ENCODE measurements around the gene USP25.

DNA sequence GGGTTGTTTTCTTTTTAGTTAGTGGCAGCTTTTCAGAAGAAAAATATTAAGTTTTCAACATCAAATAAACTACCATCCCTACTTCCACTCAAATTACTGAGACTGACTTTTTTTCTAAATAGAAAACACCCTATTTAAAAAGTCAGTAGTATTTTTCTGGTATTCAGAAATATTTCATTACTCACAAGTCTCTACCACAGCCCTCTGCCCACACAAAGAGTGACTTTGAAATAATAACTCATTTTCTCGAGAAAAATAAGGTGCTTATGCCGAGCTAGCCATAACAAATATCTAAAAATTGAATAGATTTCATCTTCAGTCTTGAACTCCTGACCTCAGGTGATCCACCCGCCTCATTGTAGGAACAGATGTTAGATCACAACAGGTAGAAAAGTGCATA is 41.8 kb upstream of the USP25 start:
- TF ChIP-seq, protein P1, sequence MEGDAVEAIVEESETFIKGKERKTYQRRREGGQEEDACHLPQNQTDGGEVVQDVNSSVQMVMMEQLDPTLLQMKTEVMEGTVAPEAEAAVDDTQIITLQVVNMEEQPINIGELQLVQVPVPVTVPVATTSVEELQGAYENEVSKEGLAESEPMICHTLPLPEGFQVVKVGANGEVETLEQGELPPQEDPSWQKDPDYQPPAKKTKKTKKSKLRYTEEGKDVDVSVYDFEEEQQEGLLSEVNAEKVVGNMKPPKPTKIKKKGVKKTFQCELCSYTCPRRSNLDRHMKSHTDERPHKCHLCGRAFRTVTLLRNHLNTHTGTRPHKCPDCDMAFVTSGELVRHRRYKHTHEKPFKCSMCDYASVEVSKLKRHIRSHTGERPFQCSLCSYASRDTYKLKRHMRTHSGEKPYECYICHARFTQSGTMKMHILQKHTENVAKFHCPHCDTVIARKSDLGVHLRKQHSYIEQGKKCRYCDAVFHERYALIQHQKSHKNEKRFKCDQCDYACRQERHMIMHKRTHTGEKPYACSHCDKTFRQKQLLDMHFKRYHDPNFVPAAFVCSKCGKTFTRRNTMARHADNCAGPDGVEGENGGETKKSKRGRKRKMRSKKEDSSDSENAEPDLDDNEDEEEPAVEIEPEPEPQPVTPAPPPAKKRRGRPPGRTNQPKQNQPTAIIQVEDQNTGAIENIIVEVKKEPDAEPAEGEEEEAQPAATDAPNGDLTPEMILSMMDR (IDR thresholded peaks at IDR 0.05): no peak
- TF ChIP-seq POLR2A (IDR thresholded peaks at IDR 0.05): no peak
